ENCODE measurements around the gene AREL1. TPM values are rescaled to one million over a fixed set of nuclear protein-coding genes. Genes with fewer than 3 reads are reported as not detected.

AREL1 gene
- total RNA-seq: 20.2 and 21.5 TPM in 2 replicates

GRCh38 chr14:74712499-74713394 is at the start of gene AREL1, which contains the start of gene FCF1:
Gene AREL1, minus strand, starts transcription at chr14:74713080. Its CDS starts 27,465 bp downstream, at chr14:74685615.
Gene FCF1, plus strand, starts transcription at chr14:74713144. Its CDS starts 54 bp downstream, at chr14:74713198.

GRCh38 chr14:74611650-74612349 is 101.1 kb downstream of the AREL1 start, which contains the start of gene LTBP2:
Gene LTBP2, minus strand, starts transcription at chr14:74612237. Its CDS starts 293 bp downstream, at chr14:74611944.

Other genes starting within 250 kb of the AREL1 start
- gene NPC2, start 219.8 kb downstream of the AREL1 start, total RNA-seq: 160 and 185 TPM in 2 replicates
- 9.4 and 11.1 TPM in 2 replicates for gene ISCA2, start 219.3 kb downstream of the AREL1 start, total RNA-seq
- 5.0 and 5.1 TPM in 2 replicates for gene LTBP2, start 100.8 kb downstream of the AREL1 start, total RNA-seq
- gene FCF1, start 64 bp upstream of the AREL1 start, total RNA-seq: 11.4 and 19.6 TPM in 2 replicates
- gene YLPM1, start 50.2 kb upstream of the AREL1 start, total RNA-seq: 18.4 and 24.1 TPM in 2 replicates
- not detected in 2 replicates for gene PROX2, start 163.1 kb upstream of the AREL1 start, total RNA-seq
- gene DLST, start 168.8 kb upstream of the AREL1 start, total RNA-seq: 37.4 and 42.5 TPM in 2 replicates
- 4.3 and 6.6 TPM in 2 replicates for gene RPS6KL1, start 210.2 kb upstream of the AREL1 start, total RNA-seq
- gene PGF, start 242.5 kb upstream of the AREL1 start, total RNA-seq: 5.7 and 8.6 TPM in 2 replicates

All from dermis lymphatic vessel endothelial cell (primary cell).